ELR (cell line): ENCODE measurements around the gene SCFD1.
"Not testable (repeated sequence)": the region's sequence is repeated elsewhere in the genome, so short reads cannot be mapped to it uniquely, and the experiment has no call there.

Experiments used
- DNase-seq: peaks from one replicate; pipeline ENCODE4 v3.0.0-alpha.2; 2015; ENCODE audit warnings: low read depth

The SCFD1 gene

GRCh38 chr14:30621940-30622830 lies at the start of gene SCFD1:
SCFD1 (plus strand) TSS chr14:30622319; CDS start chr14:30622339, 20 bp downstream.
- DNase-seq, result peak; percentile 93

- DNase-seq, result no peak
Observed at GRCh38 chr14:30572771-30573170, 49.3 kb upstream of the SCFD1 start.

GRCh38 chr14:30573226-30573814 lies 48.8 kb upstream of the SCFD1 start:
- DNase-seq, result peak; percentile 43

GRCh38 chr14:30573966-30574365 lies 48.2 kb upstream of the SCFD1 start:
- no peak for DNase-seq

- not testable (repeated sequence) for DNase-seq
Observed at GRCh38 chr14:30574777-30575176, 47.3 kb upstream of the SCFD1 start.

GRCh38 chr14:30576333-30576732 lies 45.8 kb upstream of the SCFD1 start:
- DNase-seq, result not testable (repeated sequence)

GRCh38 chr14:30580616-30581282 lies 41.4 kb upstream of the SCFD1 start:
- no peak for DNase-seq

GRCh38 chr14:30581283-30581625 lies 40.9 kb upstream of the SCFD1 start:
- DNase-seq, result no peak

- no peak for DNase-seq
Observed at GRCh38 chr14:30582376-30582775, 39.7 kb upstream of the SCFD1 start.

- no peak for DNase-seq
Observed at GRCh38 chr14:30584058-30584630, 38.0 kb upstream of the SCFD1 start.

- no peak for DNase-seq
Observed at GRCh38 chr14:30585204-30585603, 36.9 kb upstream of the SCFD1 start.

- no peak for DNase-seq
Observed at GRCh38 chr14:30587141-30587540, 35.0 kb upstream of the SCFD1 start.

- DNase-seq, result no peak
Observed at GRCh38 chr14:30588873-30589272, 33.2 kb upstream of the SCFD1 start.

GRCh38 chr14:30596935-30597334 lies 25.2 kb upstream of the SCFD1 start:
- no peak for DNase-seq

- no peak for DNase-seq
Observed at GRCh38 chr14:30597504-30597903, 24.6 kb upstream of the SCFD1 start.

- DNase-seq, result no peak
Observed at GRCh38 chr14:30600922-30601918, 20.9 kb upstream of the SCFD1 start.

- peak; percentile 16 for DNase-seq
Observed at GRCh38 chr14:30603402-30603801, 18.7 kb upstream of the SCFD1 start.

GRCh38 chr14:30604696-30605095 lies 17.4 kb upstream of the SCFD1 start:
- not testable (repeated sequence) for DNase-seq

GRCh38 chr14:30607156-30607780 lies 14.9 kb upstream of the SCFD1 start:
- DNase-seq, result peak; percentile 71

GRCh38 chr14:30608533-30609006 lies 13.5 kb upstream of the SCFD1 start:
- peak; percentile 73 for DNase-seq
